HEK293 (cell line): ENCODE results near the gene KCP.

ENCODE experiments used
- CTCF ChIA-PET: fragments of 350-600 bp; formaldehyde crosslinking; extraction: SDS; loops from one replicate; lab custom pipeline; 2021; ENCODE audit warnings: antibody characterized with exemption; lab: Yijun Ruan, JAX
- POLR2A ChIA-PET: fragments of 300-600 bp; formaldehyde crosslinking; extraction: SDS; loops from one replicate; lab custom pipeline; 2020; ENCODE audit warnings: antibody characterized with exemption, inconsistent platforms; lab: Yijun Ruan, JAX
- H3K27ac ChIP-seq: fragments of 200-500 bp; sonication (Bioruptor generic); 2 replicates; pipeline ENCODE4 v1.5.1; 2014; ENCODE audit warnings: low read depth, low read length, control low read depth, inconsistent platforms; ENCODE audit errors: extremely low read depth
- H3K36me3 ChIP-seq, 2 experiments: fragments of 200-500 bp in 1 of 2; sonication (Bioruptor generic) in 1 of 2; 1 replicate in 1 of 2; 2 replicates in 1 of 2; pipeline ENCODE4 v1.5.1; 2014 to 2017; ENCODE audit warnings: inconsistent platforms in 2 of 2, low read length in 2 of 2; ENCODE audit not compliant: control insufficient read depth in 2 of 2, insufficient read depth in 1 of 2
- H3K4me1 ChIP-seq: fragments of 200-500 bp; sonication (Bioruptor generic); 2 replicates; pipeline ENCODE4 v1.5.1; 2014; ENCODE audit warnings: mild to moderate bottlenecking, low read length, inconsistent platforms; ENCODE audit not compliant: control insufficient read depth, insufficient read depth
- H3K4me3 ChIP-seq: 2 replicates; pipeline ENCODE4 v1.5.1; 2011; ENCODE audit warnings: low read depth, mild to moderate bottlenecking, control low read depth, low read length, moderate library complexity
- H3K9me3 ChIP-seq: fragments of 200-500 bp; sonication (Bioruptor generic); 2 replicates; pipeline ENCODE4 v1.5.1; 2014; ENCODE audit warnings: low read depth, low read length, inconsistent platforms; ENCODE audit not compliant: control insufficient read depth, insufficient read depth
- CTCF ChIP-seq: fragments of 450-650 bp; formaldehyde crosslinking; IDR thresholded peaks from 2 replicates; pipeline ENCODE4 v1.5.1; 2016; ENCODE audit warnings: missing biosample characterization, missing genetic modification characterization
- GLI4 ChIP-seq: fragments of 450-650 bp; formaldehyde crosslinking; IDR thresholded peaks from 2 replicates; pipeline ENCODE4 v1.5.1; 2016; ENCODE audit warnings: missing biosample characterization, missing genetic modification characterization
- GLIS1 ChIP-seq: fragments of 450-650 bp; formaldehyde crosslinking; IDR thresholded peaks from 2 replicates; pipeline ENCODE4 v1.5.1; 2016; ENCODE audit warnings: missing biosample characterization, missing genetic modification characterization
- HIC1 ChIP-seq: fragments of 450-650 bp; formaldehyde crosslinking; IDR thresholded peaks from 2 replicates; pipeline ENCODE4 v1.5.1; 2016; ENCODE audit warnings: missing biosample characterization, missing genetic modification characterization
- HOXD13 ChIP-seq: sonication (generic); formaldehyde crosslinking; IDR thresholded peaks from 2 replicates; pipeline ENCODE4 v1.8.0; 2022; ENCODE audit warnings: missing genetic modification reagents, borderline replicate concordance
- IKZF3 ChIP-seq: fragments of 450-650 bp; IDR thresholded peaks from 2 replicates; pipeline ENCODE4 v1.5.0; 2018; ENCODE audit warnings: missing biosample characterization, mild to moderate bottlenecking, missing genetic modification characterization, moderate library complexity
- KLF17 ChIP-seq: fragments of 450-650 bp; formaldehyde crosslinking; IDR thresholded peaks from 2 replicates; pipeline ENCODE4 v1.5.1; 2016; ENCODE audit warnings: missing biosample characterization, missing genetic modification characterization
- KLF8 ChIP-seq: fragments of 450-650 bp; formaldehyde crosslinking; IDR thresholded peaks from 2 replicates; pipeline ENCODE4 v1.5.1; 2016; ENCODE audit warnings: missing biosample characterization, missing genetic modification characterization
- MZF1 ChIP-seq: fragments of 450-650 bp; formaldehyde crosslinking; IDR thresholded peaks from 2 replicates; pipeline ENCODE4 v1.5.1; 2017; ENCODE audit warnings: missing biosample characterization, missing genetic modification characterization, borderline replicate concordance
- SP7 ChIP-seq: fragments of 450-650 bp; formaldehyde crosslinking; IDR thresholded peaks from 2 replicates; pipeline ENCODE4 v1.5.1; 2016; ENCODE audit warnings: missing biosample characterization, missing genetic modification characterization
- ZBTB17 ChIP-seq: fragments of 450-650 bp; formaldehyde crosslinking; IDR thresholded peaks from 2 replicates; pipeline ENCODE4 v1.5.1; 2016; ENCODE audit warnings: missing biosample characterization, missing genetic modification characterization
- ZBTB48 ChIP-seq: fragments of 450-650 bp; formaldehyde crosslinking; IDR thresholded peaks from 2 replicates; pipeline ENCODE4 v1.5.1; 2016; ENCODE audit warnings: missing biosample characterization, missing genetic modification characterization
- ZFHX2 ChIP-seq: fragments of 450-650 bp; formaldehyde crosslinking; conservative IDR thresholded peaks from 2 replicates; pipeline ENCODE4 v1.5.1; 2016; ENCODE audit warnings: missing biosample characterization, missing genetic modification characterization
- ZNF114 ChIP-seq: fragments of 450-650 bp; formaldehyde crosslinking; IDR thresholded peaks from 2 replicates; pipeline ENCODE4 v1.5.0; 2017; ENCODE audit warnings: missing biosample characterization, missing genetic modification characterization
- ZNF155 ChIP-seq: fragments of 450-650 bp; formaldehyde crosslinking; IDR thresholded peaks from 2 replicates; pipeline ENCODE4 v1.5.1; 2016; ENCODE audit warnings: missing biosample characterization, missing genetic modification characterization
- ZNF2 ChIP-seq: fragments of 450-650 bp; formaldehyde crosslinking; IDR thresholded peaks from 2 replicates; pipeline ENCODE4 v1.5.1; 2016; ENCODE audit warnings: missing biosample characterization, missing genetic modification characterization
- ZNF211 ChIP-seq: fragments of 450-650 bp; formaldehyde crosslinking; IDR thresholded peaks from 2 replicates; pipeline ENCODE4 v1.5.1; 2016; ENCODE audit warnings: low read depth, missing biosample characterization, missing genetic modification characterization
- ZNF274 ChIP-seq, 2 experiments: fragments of 200-500 bp in 1 of 2; fragments of 450-650 bp in 1 of 2; sonication (Bioruptor generic) in 1 of 2; formaldehyde crosslinking in 1 of 2; IDR thresholded peaks; 2 replicates each; pipeline versions ENCODE4 v1.5.1 to v1.6.1; 2014 to 2016; ENCODE audit warnings: borderline replicate concordance in 1 of 2, inconsistent platforms in 1 of 2, low read length in 1 of 2, missing biosample characterization in 1 of 2, missing genetic modification characterization in 1 of 2
- ZNF324 ChIP-seq: fragments of 450-650 bp; formaldehyde crosslinking; IDR thresholded peaks from 2 replicates; pipeline ENCODE4 v1.5.1; 2016; ENCODE audit warnings: missing biosample characterization, missing genetic modification characterization
- ZNF394 ChIP-seq: fragments of 450-650 bp; formaldehyde crosslinking; IDR thresholded peaks from 2 replicates; pipeline ENCODE4 v1.5.1; 2016; ENCODE audit warnings: missing biosample characterization, missing genetic modification characterization, mild to moderate bottlenecking, moderate library complexity, borderline replicate concordance
- ZNF610 ChIP-seq: fragments of 450-650 bp; formaldehyde crosslinking; IDR thresholded peaks from 2 replicates; pipeline ENCODE4 v1.5.1; 2016; ENCODE audit warnings: missing biosample characterization, missing genetic modification characterization, borderline replicate concordance
- ZNF654 ChIP-seq: fragments of 450-650 bp; formaldehyde crosslinking; IDR thresholded peaks from 2 replicates; pipeline ENCODE4 v1.5.1; 2016; ENCODE audit warnings: low read depth, missing biosample characterization, missing genetic modification characterization
- ZNF660 ChIP-seq: fragments of 450-650 bp; IDR thresholded peaks from 2 replicates; pipeline ENCODE4 v1.5.1; 2018; ENCODE audit warnings: missing biosample characterization, mild to moderate bottlenecking, missing genetic modification characterization
- ZNF692 ChIP-seq: fragments of 450-650 bp; formaldehyde crosslinking; IDR thresholded peaks from 2 replicates; pipeline ENCODE4 v1.5.1; 2016; ENCODE audit warnings: missing biosample characterization, missing genetic modification characterization
- ZNF76 ChIP-seq: fragments of 450-650 bp; formaldehyde crosslinking; IDR thresholded peaks from 2 replicates; pipeline ENCODE4; 2016; ENCODE audit warnings: low read depth, missing biosample characterization, missing genetic modification characterization, borderline replicate concordance
- ZSCAN30 ChIP-seq: fragments of 450-650 bp; IDR thresholded peaks from 2 replicates; pipeline ENCODE4 v1.5.1; 2018; ENCODE audit warnings: missing biosample characterization, mild to moderate bottlenecking, missing genetic modification characterization, moderate library complexity

The KCP gene

GRCh38 chr7:128879939-128880746 lies 30.4 kb downstream of the KCP start:
- H3K36me3 ChIP-seq = no peaks in the 10 kb centered on the region
- no peak overlapping the region for H3K27ac ChIP-seq
- no peaks in the 10 kb centered on the region for H3K4me1 ChIP-seq
- no peaks in the 10 kb centered on the region for H3K9me3 ChIP-seq
- TF ChIP-seq HIC1 (tag by site-specific recombination) = 0 out of 2 replicates have a peak, but pooled peaks have one; percentile 43
- 0 out of 2 replicates have a peak, but pooled peaks have one; percentile 13 for TF ChIP-seq GLI4
- TF ChIP-seq KLF8 (tag by site-specific recombination) = no peak
- TF ChIP-seq ZNF274 (IDR thresholded peaks at IDR 0.05; ENCODE audit: low read length) = no peak
- TF ChIP-seq ZNF274 (tag by site-specific recombination; IDR thresholded peaks at IDR 0.05; ENCODE audit: borderline replicate concordance) = no peak
- TF ChIP-seq ZFHX2 (tag by site-specific recombination) = no peak
- no peak for TF ChIP-seq ZNF324 (tag by site-specific recombination)
- peak; percentile 94 for TF ChIP-seq ZNF76 (tag by site-specific recombination)
- TF ChIP-seq ZBTB48 (tag by site-specific recombination) = peak; percentile 82
- TF ChIP-seq HOXD13 (CRISPR knock-in tag) = no peak
- TF ChIP-seq ZNF610 = no peak
- TF ChIP-seq ZNF155 (tag by site-specific recombination) = no peak
- no peak for TF ChIP-seq ZNF211 (tag by site-specific recombination)
- peak; percentile 88 for TF ChIP-seq ZNF654 (tag by site-specific recombination)
- peak; percentile 47; the same call in 1 of the 2 replicates for TF ChIP-seq ZBTB17 (tag by site-specific recombination)
- TF ChIP-seq SP7 (tag by site-specific recombination) = peak; percentile 24; the same call in 1 of the 2 replicates
- peak; percentile 41; the same call in 1 of the 2 replicates for TF ChIP-seq GLIS1 (tag by site-specific recombination)
- TF ChIP-seq ZNF394 = peak; percentile 27; the same call in 1 of the 2 replicates
- TF ChIP-seq KLF17 (tag by site-specific recombination) = peak; percentile 78; the same call in 1 of the 2 replicates
- TF ChIP-seq IKZF3 (tag by site-specific recombination) = peak; percentile 98
- TF ChIP-seq ZNF692 (tag by site-specific recombination) = peak; percentile 43; the same call in 1 of the 2 replicates
- TF ChIP-seq MZF1 (tag by site-specific recombination) = no peak
- TF ChIP-seq ZNF660 = no peak
- TF ChIP-seq ZNF114 = no peak
- 0 out of 2 replicates have a peak, but pooled peaks have one; percentile 32 for TF ChIP-seq ZNF2
- peak; percentile 92 for TF ChIP-seq CTCF (tag by site-specific recombination)
- peak; percentile 81; the same call in 1 of the 2 replicates for TF ChIP-seq ZSCAN30 (tag by site-specific recombination)
- ChIA-PET POLR2A (interaction anchor here (0.7 to 1.6 kb wide), 2 partner anchors 17 to 19 kb away, joined by 4 to 6 read pairs; partner anchors contain the start of gene ATP6V1F), CTCF (interaction anchor here (0.6 to 7.0 kb wide), 27 partner anchors 8 to 592 kb away, joined by 3 to 85 read pairs (median 3); partner anchors contain the start of gene ATP6V1F)
- H3K4me3 ChIP-seq = no peak overlapping the region
